GM12878 (cell line): ENCODE measurements around the gene PCLO. TPM values are rescaled to one million over a fixed set of nuclear protein-coding genes. Genes with fewer than 3 reads are reported as not detected.

Experiments
- ATAC-seq: fragments of 200-7000 bp; cut with Tn5 transposase; 3 replicates; pipeline ENCODE4 v1.9.1; 2020; ENCODE audit warnings: mild to moderate bottlenecking, moderate library complexity
- BruUV-seq: library from RNA; stranded (reverse); fragments of 400-500 nt; replicated peaks from 2 replicates; lab custom pipeline; 2021; lab: Mats Ljungman, UMichigan
- CTCF ChIA-PET: fragments of 300-600 bp; sonication (Branson Sonifier 250); formaldehyde crosslinking; extraction: SDS; loops from one replicate; lab custom pipeline; 2021; ENCODE audit warnings: inconsistent platforms; lab: Yijun Ruan, JAX
- POLR2A ChIA-PET: fragments of 350-600 bp; formaldehyde crosslinking; extraction: SDS; loops from one replicate; lab custom pipeline; 2021; ENCODE audit warnings: inconsistent platforms; lab: Charles Lee
- RAD21 ChIA-PET: fragments of 300-600 bp; sonication (Branson Sonifier 250); formaldehyde crosslinking; loops from one replicate; lab custom pipeline; 2023; ENCODE audit warnings: antibody characterized with exemption; ENCODE audit not compliant: unreplicated experiment; lab: Charles Lee
- SMC1A ChIA-PET: fragments of 300-600 bp; sonication (Branson Sonifier 250); formaldehyde crosslinking; loops from one replicate; lab custom pipeline; 2023; ENCODE audit not compliant: unreplicated experiment, uncharacterized antibody; lab: Charles Lee
- DNase-seq: peaks from one replicate; pipeline ENCODE4 v3.0.0-alpha.2; 2011; ENCODE audit warnings: low read depth, low spot score
- FAIRE-seq: peaks from 3 replicates; lab custom pipeline; 2011; peaks lifted over from hg19 to GRCh38; lab: Jason Lieb, UNC
- H2AFZ ChIP-seq: 2 replicates; pipeline ENCODE4 v1.6.0; 2011; ENCODE audit warnings: low read depth, low read length, control low read depth; ENCODE audit not compliant: control insufficient read depth
- H3K27ac ChIP-seq: 2 replicates; pipeline ENCODE4 v1.5.1; 2011; ENCODE audit warnings: control low read depth; ENCODE audit not compliant: control insufficient read depth, insufficient read depth
- H3K27me3 ChIP-seq, 2 experiments: replicated peaks in 1 of 2; 2 replicates each; pipeline versions ENCODE4 v1.6.0 to v1.6.1; 2011; ENCODE audit warnings: low read length in 1 of 2; ENCODE audit not compliant: control insufficient read depth in 2 of 2, insufficient read depth in 2 of 2
- H3K36me3 ChIP-seq, 2 experiments: 2 replicates each; pipeline ENCODE4 v1.5.1; 2011; ENCODE audit warnings: low read length in 1 of 2; ENCODE audit not compliant: control insufficient read depth in 2 of 2, insufficient read depth in 2 of 2
- H3K4me1 ChIP-seq: 2 replicates; pipeline ENCODE4 v1.6.1; 2011; ENCODE audit warnings: mild to moderate bottlenecking, low read length, moderate library complexity, mixed read lengths; ENCODE audit not compliant: control insufficient read depth, insufficient read depth
- H3K4me2 ChIP-seq: 2 replicates; pipeline ENCODE4 v1.6.0; 2011; ENCODE audit warnings: control low read depth; ENCODE audit not compliant: control insufficient read depth, insufficient read depth
- H3K4me3 ChIP-seq: fragments of 200-600 bp; sonication (generic); 2 replicates; pipeline ENCODE4 v1.5.1; 2016
- H3K79me2 ChIP-seq: 2 replicates; pipeline ENCODE4 v1.6.0; 2011; ENCODE audit warnings: low read length; ENCODE audit not compliant: control insufficient read depth, insufficient read depth
- H3K9ac ChIP-seq: 2 replicates; pipeline ENCODE4 v1.8.0; 2011; ENCODE audit warnings: low read length, control low read depth, mixed read lengths; ENCODE audit not compliant: control insufficient read depth, insufficient read depth
- H3K9me3 ChIP-seq: replicated peaks from 3 replicates; pipeline ENCODE4 v1.5.1; 2011; ENCODE audit warnings: mild to moderate bottlenecking, low read length; ENCODE audit not compliant: control insufficient read depth, insufficient read depth
- H4K20me1 ChIP-seq: 2 replicates; pipeline ENCODE4 v1.6.0; 2011; ENCODE audit not compliant: control insufficient read depth, insufficient read depth
- BRCA1 ChIP-seq: IDR thresholded peaks from 2 replicates; pipeline ENCODE4 v1.6.1; 2011; ENCODE audit warnings: low read depth, low read length, improper control_type of control experiment
- CREB1 ChIP-seq: IDR thresholded peaks from 2 replicates; pipeline ENCODE4 v1.6.1; 2012; ENCODE audit warnings: low read depth, mild to moderate bottlenecking, inconsistent platforms
- KDM1A ChIP-seq: fragments of 200-600 bp; sonication (generic); IDR thresholded peaks from 2 replicates; pipeline ENCODE4 v1.6.1; 2016; ENCODE audit warnings: borderline replicate concordance
- LARP7 ChIP-seq: fragments of 450-650 bp; IDR thresholded peaks from 2 replicates; pipeline ENCODE4 v1.6.1; 2017; ENCODE audit warnings: mild to moderate bottlenecking
- MTA2 ChIP-seq: fragments of 450-650 bp; IDR thresholded peaks from 2 replicates; pipeline ENCODE4 v1.6.1; 2016; ENCODE audit warnings: low read depth, mild to moderate bottlenecking, moderate library complexity
- MYC ChIP-seq: IDR thresholded peaks from 2 replicates; pipeline ENCODE4 v1.6.1; 2011; ENCODE audit warnings: mild to moderate bottlenecking, low read length, moderate library complexity, inconsistent platforms; ENCODE audit not compliant: insufficient read depth, insufficient replicate concordance, insufficient read length, severe bottlenecking
- NR2F1 ChIP-seq: fragments of 450-650 bp; conservative IDR thresholded peaks from 2 replicates; pipeline ENCODE4 v1.6.1; 2017; ENCODE audit warnings: mild to moderate bottlenecking
- POLR2A ChIP-seq: IDR thresholded peaks from 2 replicates; pipeline ENCODE4 v1.6.1; 2011; ENCODE audit warnings: low read depth, mild to moderate bottlenecking, low read length
- SREBF1 ChIP-seq: IDR thresholded peaks from 2 replicates; pipeline ENCODE4 v1.6.1; 2012; ENCODE audit warnings: mild to moderate bottlenecking, low read length
- WRNIP1 ChIP-seq: IDR thresholded peaks from 2 replicates; pipeline ENCODE4 v1.6.1; 2011; ENCODE audit warnings: low read depth, low read length, improper control_type of control experiment, borderline replicate concordance
- WGBS: methylation state at CpG from one replicate; pipeline ENCODE4 v1.1.6; 2016; ENCODE audit warnings: low lambda C conversion rate; ENCODE audit not compliant: insufficient replicate concordance, insufficient coverage; ENCODE audit errors: missing lambda C conversion rate; 5-methylcytosine and 5-hydroxymethylcytosine counted together
- in situ Hi-C: fragments of 300-500 bp; cut with MboI; formaldehyde crosslinking; loops from 9 replicates; pipeline ENCODE4 v1.14.3; 2018; ENCODE audit warnings: mixed read lengths
- intact Hi-C: fragments of 100-400 bp; cut with micrococcal nuclease; formaldehyde crosslinking; loops from one replicate; pipeline ENCODE4 v1.14.2; 2022; ENCODE audit not compliant: unreplicated experiment
- polyA plus RNA-seq, 11 experiments: library from polyadenylated mRNA; depleted of rRNA in 4 of 11; unstranded in 6 of 11; stranded (reverse) in 5 of 11; fragments of >200 nt; fragmentation: Nextera tagmentation in 4 of 11; fragmentation: Illumina TruSeq in 1 of 11; extraction: Ambion mirVana in 4 of 11; extraction: Trizol in 1 of 11; gene quantifications; 1 replicate in 1 of 11; 2 replicates in 10 of 11; pipeline versions ENCODE4 v1.2.1 to v1.2.3, GENCODE V29; 2011 to 2016; ENCODE audit warnings: inconsistent platforms in 2 of 11, missing spikeins in 2 of 11, low read depth in 1 of 11
- total RNA-seq, 4 experiments: library from RNA; depleted of rRNA in 3 of 4; stranded (reverse); fragments of >200 nt in 3 of 4; fragmentation: Illumina TruSeq in 1 of 4; extraction: Trizol in 1 of 4; gene quantifications; 2 replicates each; pipeline versions ENCODE4 v1.2.1 to v1.2.3, GENCODE V29; 2013 to 2021
- TF ChIP-seq, protein P1 (sequence below): fragments of 450-650 bp; IDR thresholded peaks from 2 replicates; pipeline ENCODE4 v1.6.1; 2017; ENCODE audit warnings: mild to moderate bottlenecking, moderate library complexity
- TF ChIP-seq, protein P2 (sequence below): IDR thresholded peaks from 2 replicates; pipeline ENCODE4 v1.6.1; 2011; ENCODE audit warnings: borderline replicate concordance, low read depth, mild to moderate bottlenecking, moderate library complexity, low read length; ENCODE audit not compliant: insufficient read depth, poor library complexity, severe bottlenecking

The PCLO gene
- total and polyA plus RNA-seq, 10 of the 15 experiments (the other 5 are each of a cell fraction or from before 2014, with no cell fraction given) = 0.01 to 0.08 (median 0.03) TPM; not detected in 6

DNA sequence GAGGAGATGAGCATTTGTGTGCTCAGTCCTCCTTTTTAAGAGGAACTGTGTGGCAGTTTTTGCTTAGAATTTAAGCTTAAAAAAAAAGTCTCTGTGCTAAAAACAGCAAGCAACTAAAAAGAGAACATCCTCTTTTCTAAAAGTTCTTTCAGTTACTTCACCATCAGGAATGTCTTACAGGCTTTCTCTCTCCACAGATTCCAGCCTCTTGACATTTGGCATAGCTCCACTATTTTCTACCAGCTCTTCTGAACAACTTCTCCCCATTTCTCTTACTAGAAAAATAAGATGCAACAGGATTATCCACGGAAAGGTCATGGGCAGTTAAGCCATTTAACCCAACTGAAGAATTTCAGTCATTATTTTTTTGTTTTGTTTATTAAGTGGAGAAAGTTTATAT, 13.2 kb downstream of the PCLO start:
- Histone ChIP-seq H2AFZ (no peak overlapping the region), H4K20me1 (no peaks in the 10 kb centered on the region), H3K4me2 (no peak overlapping the region), H3K9ac (no peak overlapping the region), H3K27ac (no peak overlapping the region), H3K9me3 (no peaks in the 10 kb centered on the region), H3K4me3 (no peak overlapping the region), H3K79me2 (no peaks in the 10 kb centered on the region), H3K36me3 (no peaks in the 10 kb centered on the region), H3K27me3 (no peaks in the 10 kb centered on the region), H3K4me1 (no peaks in the 10 kb centered on the region)
- no TSS peak for BruUV-seq
- no peak for DNase-seq
- CTCF ChIA-PET = no interaction called here
- intact Hi-C loops (no loop called here), in situ Hi-C loops (no loop called here)
- 0% methylated on average over 1 of the region's 1 CpG for WGBS
- ATAC-seq = no peak
- TF ChIP-seq KDM1A = no peak
- TF ChIP-seq MTA2 = no peak
- no peak for TF ChIP-seq POLR2A
- TF ChIP-seq CREB1 = no peak
- TF ChIP-seq WRNIP1 = no peak
- no peak for TF ChIP-seq SREBF1
- TF ChIP-seq MYC = no peak
- SMC1A ChIA-PET = no interaction called here
- POLR2A ChIA-PET = no interaction called here
- no peak for FAIRE-seq
- RAD21 ChIA-PET = no interaction called here

DNA sequence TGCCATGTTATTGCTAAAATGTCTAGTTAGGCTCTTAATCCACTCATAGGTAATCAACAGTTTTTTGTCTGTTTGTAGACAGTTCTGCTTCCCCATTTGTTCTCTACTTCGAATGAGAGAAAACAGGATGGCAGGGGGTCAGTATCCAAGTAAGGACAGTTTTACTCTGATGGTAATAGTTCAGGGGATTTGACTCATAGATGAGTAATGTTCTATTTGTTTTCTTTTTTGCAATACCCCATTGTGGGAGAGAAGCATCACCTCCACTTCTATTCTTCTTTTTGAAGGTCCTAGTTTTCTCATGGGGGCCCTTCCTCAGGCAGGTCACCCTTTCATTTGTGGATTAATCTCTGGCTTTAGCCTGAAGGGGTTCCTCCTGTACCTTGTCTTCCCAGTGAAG, 13.9 kb downstream of the PCLO start:
- H2AFZ ChIP-seq = no peak overlapping the region
- intact Hi-C loops = no loop called here
- CTCF ChIA-PET = no interaction called here
- H3K4me3 ChIP-seq = no peak overlapping the region
- no peaks in the 10 kb centered on the region for H3K36me3 ChIP-seq
- in situ Hi-C loops = no loop called here
- ATAC-seq (no peak), DNase-seq (no peak), FAIRE-seq (no peak)
- H3K27me3 ChIP-seq = no peaks in the 10 kb centered on the region
- H3K27ac ChIP-seq = no peak overlapping the region
- H3K79me2 ChIP-seq = no peaks in the 10 kb centered on the region
- WGBS = 4% methylated on average over 1 of the region's 1 CpG
- no TSS peak for BruUV-seq
- H4K20me1 ChIP-seq = no peaks in the 10 kb centered on the region
- RAD21 ChIA-PET = no interaction called here
- POLR2A ChIA-PET = no interaction called here
- SMC1A ChIA-PET = no interaction called here
- H3K4me1 ChIP-seq = no peaks in the 10 kb centered on the region
- H3K9me3 ChIP-seq = no peaks in the 10 kb centered on the region
- H3K4me2 ChIP-seq = no peak overlapping the region
- H3K9ac ChIP-seq = no peak overlapping the region
- TF ChIP-seq NR2F1 (no peak), BRCA1 (no peak), LARP7 (no peak)
- TF ChIP-seq, protein P1, sequence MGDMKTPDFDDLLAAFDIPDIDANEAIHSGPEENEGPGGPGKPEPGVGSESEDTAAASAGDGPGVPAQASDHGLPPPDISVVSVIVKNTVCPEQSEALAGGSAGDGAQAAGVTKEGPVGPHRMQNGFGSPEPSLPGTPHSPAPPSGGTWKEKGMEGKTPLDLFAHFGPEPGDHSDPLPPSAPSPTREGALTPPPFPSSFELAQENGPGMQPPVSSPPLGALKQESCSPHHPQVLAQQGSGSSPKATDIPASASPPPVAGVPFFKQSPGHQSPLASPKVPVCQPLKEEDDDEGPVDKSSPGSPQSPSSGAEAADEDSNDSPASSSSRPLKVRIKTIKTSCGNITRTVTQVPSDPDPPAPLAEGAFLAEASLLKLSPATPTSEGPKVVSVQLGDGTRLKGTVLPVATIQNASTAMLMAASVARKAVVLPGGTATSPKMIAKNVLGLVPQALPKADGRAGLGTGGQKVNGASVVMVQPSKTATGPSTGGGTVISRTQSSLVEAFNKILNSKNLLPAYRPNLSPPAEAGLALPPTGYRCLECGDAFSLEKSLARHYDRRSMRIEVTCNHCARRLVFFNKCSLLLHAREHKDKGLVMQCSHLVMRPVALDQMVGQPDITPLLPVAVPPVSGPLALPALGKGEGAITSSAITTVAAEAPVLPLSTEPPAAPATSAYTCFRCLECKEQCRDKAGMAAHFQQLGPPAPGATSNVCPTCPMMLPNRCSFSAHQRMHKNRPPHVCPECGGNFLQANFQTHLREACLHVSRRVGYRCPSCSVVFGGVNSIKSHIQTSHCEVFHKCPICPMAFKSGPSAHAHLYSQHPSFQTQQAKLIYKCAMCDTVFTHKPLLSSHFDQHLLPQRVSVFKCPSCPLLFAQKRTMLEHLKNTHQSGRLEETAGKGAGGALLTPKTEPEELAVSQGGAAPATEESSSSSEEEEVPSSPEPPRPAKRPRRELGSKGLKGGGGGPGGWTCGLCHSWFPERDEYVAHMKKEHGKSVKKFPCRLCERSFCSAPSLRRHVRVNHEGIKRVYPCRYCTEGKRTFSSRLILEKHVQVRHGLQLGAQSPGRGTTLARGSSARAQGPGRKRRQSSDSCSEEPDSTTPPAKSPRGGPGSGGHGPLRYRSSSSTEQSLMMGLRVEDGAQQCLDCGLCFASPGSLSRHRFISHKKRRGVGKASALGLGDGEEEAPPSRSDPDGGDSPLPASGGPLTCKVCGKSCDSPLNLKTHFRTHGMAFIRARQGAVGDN = no peak
- TF ChIP-seq, protein P2, sequence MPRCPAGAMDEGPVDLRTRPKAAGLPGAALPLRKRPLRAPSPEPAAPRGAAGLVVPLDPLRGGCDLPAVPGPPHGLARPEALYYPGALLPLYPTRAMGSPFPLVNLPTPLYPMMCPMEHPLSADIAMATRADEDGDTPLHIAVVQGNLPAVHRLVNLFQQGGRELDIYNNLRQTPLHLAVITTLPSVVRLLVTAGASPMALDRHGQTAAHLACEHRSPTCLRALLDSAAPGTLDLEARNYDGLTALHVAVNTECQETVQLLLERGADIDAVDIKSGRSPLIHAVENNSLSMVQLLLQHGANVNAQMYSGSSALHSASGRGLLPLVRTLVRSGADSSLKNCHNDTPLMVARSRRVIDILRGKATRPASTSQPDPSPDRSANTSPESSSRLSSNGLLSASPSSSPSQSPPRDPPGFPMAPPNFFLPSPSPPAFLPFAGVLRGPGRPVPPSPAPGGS = no peak
